H1 (cell line): Measurements from ENCODE around the gene METRNL. TPM values are rescaled to one million over a fixed set of nuclear protein-coding genes. Genes with fewer than 3 reads are reported as not detected.

Source experiments
- CTCF ChIA-PET: fragments of 300-600 bp; sonication (Branson Sonifier 250); formaldehyde crosslinking; loops from one replicate; lab custom pipeline; 2021; ENCODE audit not compliant: partially characterized antibody; lab: Charles Lee
- POLR2A ChIA-PET: fragments of 300-600 bp; sonication (Branson Sonifier 250); formaldehyde crosslinking; loops from one replicate; lab custom pipeline; 2021; ENCODE audit warnings: inconsistent platforms; ENCODE audit not compliant: partially characterized antibody; lab: Charles Lee
- DNase-seq, 2 experiments: peaks; one replicate each; pipeline versions ENCODE4 v3.0.0 to v3.0.0-alpha.2; 2010 to 2022; ENCODE audit warnings: low spot score in 2 of 2, low read depth in 1 of 2, mixed read lengths in 1 of 2
- FAIRE-seq: peaks from 2 replicates; lab custom pipeline; 2011; peaks lifted over from hg19 to GRCh38; lab: Jason Lieb, UNC
- H2AFZ ChIP-seq: 2 replicates; pipeline ENCODE4 v1.8.1; 2012; ENCODE audit warnings: low read length, inconsistent platforms
- H2AK5ac ChIP-seq: 2 replicates; pipeline ENCODE4 v1.6.1; 2013; ENCODE audit warnings: low read depth, low read length
- H2BK120ac ChIP-seq: replicated peaks from 2 replicates; pipeline ENCODE3; 2013; ENCODE audit warnings: low read depth, low read length, inconsistent platforms
- H2BK12ac ChIP-seq: 2 replicates; pipeline ENCODE4 v1.6.1; 2013; ENCODE audit warnings: low read depth, low read length
- H2BK15ac ChIP-seq: 2 replicates; pipeline ENCODE4 v1.6.1; 2013; ENCODE audit warnings: low read length
- H2BK20ac ChIP-seq: 2 replicates; pipeline ENCODE4 v1.6.1; 2013; ENCODE audit warnings: low read length
- H2BK5ac ChIP-seq: 2 replicates; pipeline ENCODE4 v1.6.1; 2013; ENCODE audit warnings: low read depth, low read length
- H3K14ac ChIP-seq: 2 replicates; pipeline ENCODE4 v1.6.1; 2013; ENCODE audit warnings: inconsistent platforms; ENCODE audit not compliant: insufficient read length
- H3K18ac ChIP-seq: 2 replicates; pipeline ENCODE4 v1.6.1; 2013; ENCODE audit warnings: low read length; ENCODE audit errors: extremely low read depth
- H3K23ac ChIP-seq: 2 replicates; pipeline ENCODE4 v1.6.1; 2013; ENCODE audit warnings: inconsistent platforms; ENCODE audit not compliant: insufficient read length
- H3K23me2 ChIP-seq: 2 replicates; pipeline ENCODE4 v1.6.1; 2013; ENCODE audit warnings: low read depth, low read length
- H3K27ac ChIP-seq: 2 replicates; pipeline ENCODE4 v1.6.1; 2011; ENCODE audit warnings: low read depth, low read length, inconsistent platforms
- H3K27me3 ChIP-seq, 4 experiments: replicated peaks in 1 of 4; 1 replicate in 1 of 4; 2 replicates in 3 of 4; pipeline versions ENCODE4 v1.6.1 to v1.8.1; 2011 to 2013; ENCODE audit warnings: low read length in 3 of 4, mild to moderate bottlenecking in 3 of 4, inconsistent platforms in 2 of 4, mixed read lengths in 2 of 4, moderate library complexity in 1 of 4; ENCODE audit not compliant: control insufficient read depth in 3 of 4, insufficient read depth in 3 of 4; ENCODE audit errors: extremely low read depth in 1 of 4
- H3K36me3 ChIP-seq, 4 experiments: 2 replicates each; pipeline versions ENCODE4 v1.6.1 to v1.8.1; 2011 to 2013; ENCODE audit warnings: mild to moderate bottlenecking in 4 of 4, low read length in 3 of 4, moderate library complexity in 2 of 4, control low read depth in 1 of 4, inconsistent platforms in 1 of 4; ENCODE audit not compliant: insufficient read depth in 4 of 4, control insufficient read depth in 2 of 4
- H3K4ac ChIP-seq: replicated peaks from 2 replicates; pipeline ENCODE3; 2013; ENCODE audit warnings: low read length, low read depth, mixed read lengths, inconsistent platforms; ENCODE audit not compliant: insufficient read length
- H3K4me1 ChIP-seq, 4 experiments: replicated peaks in 1 of 4; 1 replicate in 1 of 4; 2 replicates in 3 of 4; pipeline versions ENCODE4 v1.6.1 to v1.8.1; 2011 to 2013; ENCODE audit warnings: low read length in 3 of 4, inconsistent platforms in 2 of 4, mixed read lengths in 1 of 4; ENCODE audit not compliant: insufficient read depth in 4 of 4, control insufficient read depth in 3 of 4
- H3K4me2 ChIP-seq, 2 experiments: 2 replicates each; pipeline versions ENCODE4 v1.6.1 to v1.8.1; 2011 to 2013; ENCODE audit warnings: low read depth in 2 of 2, low read length in 2 of 2, control low read depth in 1 of 2, inconsistent platforms in 1 of 2, mild to moderate bottlenecking in 1 of 2; ENCODE audit not compliant: insufficient read depth in 1 of 2
- H3K4me3 ChIP-seq, 4 experiments: fragments of 200-600, 300-600 bp in 1 of 4; sonication (generic), shearing (Covaris generic), sonication (Bioruptor Twin) in 1 of 4; 2 replicates each; pipeline versions ENCODE4 v1.5.1 to v1.8.1; 2011 to 2016; ENCODE audit warnings: low read length in 4 of 4, low read depth in 3 of 4, control low read depth in 2 of 4, inconsistent platforms in 2 of 4, mild to moderate bottlenecking in 2 of 4, mixed read lengths in 1 of 4, moderate library complexity in 1 of 4; ENCODE audit not compliant: insufficient read depth in 2 of 4; ENCODE audit errors: extremely low read depth in 1 of 4
- H3K56ac ChIP-seq: replicated peaks from 2 replicates; pipeline ENCODE3; 2013; ENCODE audit warnings: low read depth, mild to moderate bottlenecking, mixed read lengths, low read length, inconsistent platforms; ENCODE audit not compliant: insufficient read length
- H3K79me1 ChIP-seq: 2 replicates; pipeline ENCODE4 v1.6.1; 2013; ENCODE audit warnings: low read depth, low read length, control low read depth
- H3K79me2 ChIP-seq, 2 experiments: 2 replicates each; pipeline versions ENCODE4 v1.6.1 to v1.8.1; 2012 to 2013; ENCODE audit warnings: low read length in 2 of 2, mild to moderate bottlenecking in 2 of 2, inconsistent platforms in 1 of 2; ENCODE audit not compliant: insufficient read depth in 2 of 2, control insufficient read depth in 1 of 2
- H3K9ac ChIP-seq, 4 experiments: replicated peaks in 1 of 4; 1 replicate in 1 of 4; 2 replicates in 3 of 4; pipeline versions ENCODE4 v1.6.1 to v1.8.1; 2011 to 2013; ENCODE audit warnings: low read depth in 3 of 4, low read length in 3 of 4, control low read depth in 2 of 4, mild to moderate bottlenecking in 2 of 4, moderate library complexity in 2 of 4, inconsistent platforms in 1 of 4; ENCODE audit errors: extremely low read depth in 1 of 4
- H3K9me3 ChIP-seq, 2 experiments: 2 replicates each; pipeline versions ENCODE4 v1.6.1 to v1.8.1; 2012 to 2013; ENCODE audit warnings: mild to moderate bottlenecking in 2 of 2, moderate library complexity in 2 of 2, control low read depth in 1 of 2, inconsistent platforms in 1 of 2, low read depth in 1 of 2, low read length in 1 of 2, mixed read lengths in 1 of 2; ENCODE audit not compliant: insufficient read depth in 2 of 2
- H4K20me1 ChIP-seq, 2 experiments: replicated peaks in 1 of 2; 2 replicates each; pipeline versions ENCODE3 to v1.8.1; 2011 to 2013; ENCODE audit warnings: inconsistent platforms in 2 of 2, low read length in 2 of 2, mild to moderate bottlenecking in 1 of 2; ENCODE audit not compliant: insufficient read depth in 2 of 2, control insufficient read depth in 1 of 2
- H4K5ac ChIP-seq: 2 replicates; pipeline ENCODE4 v1.6.1; 2013; ENCODE audit warnings: low read length, low read depth, mixed read lengths, inconsistent platforms; ENCODE audit not compliant: insufficient read length
- H4K8ac ChIP-seq: 2 replicates; pipeline ENCODE4 v1.8.0; 2013; ENCODE audit warnings: mild to moderate bottlenecking, moderate library complexity, low read length, inconsistent platforms; ENCODE audit not compliant: insufficient read depth; ENCODE audit errors: extremely low read depth
- H4K91ac ChIP-seq: replicated peaks from 2 replicates; pipeline ENCODE3; 2013; ENCODE audit warnings: low read length, mixed read lengths, inconsistent platforms; ENCODE audit not compliant: insufficient read length
- BACH1 ChIP-seq: IDR thresholded peaks from 2 replicates; pipeline ENCODE4 v1.6.1; 2012; ENCODE audit warnings: low read length, improper control_type of control experiment
- CREB1 ChIP-seq: IDR thresholded peaks from 2 replicates; pipeline ENCODE4 v1.6.1; 2012; ENCODE audit warnings: inconsistent platforms
- PHF8 ChIP-seq: fragments of 200-600 bp; sonication (generic); conservative IDR thresholded peaks from 2 replicates; pipeline ENCODE4 v1.7.1; 2012; ENCODE audit warnings: low read depth, mild to moderate bottlenecking, inconsistent platforms, low read length, moderate library complexity
- POU5F1 ChIP-seq: IDR thresholded peaks from 2 replicates; pipeline ENCODE4 v1.6.1; 2011; ENCODE audit warnings: low read depth, mild to moderate bottlenecking, low read length, moderate library complexity
- RXRA ChIP-seq: IDR thresholded peaks from 2 replicates; pipeline ENCODE4 v1.6.1; 2011; ENCODE audit warnings: low read depth, mild to moderate bottlenecking, low read length, moderate library complexity; ENCODE audit not compliant: insufficient read depth
- SIX5 ChIP-seq: IDR thresholded peaks from 2 replicates; pipeline ENCODE4 v1.6.1; 2011; ENCODE audit warnings: mild to moderate bottlenecking, low read depth, low read length
- SP2 ChIP-seq: IDR thresholded peaks from 2 replicates; pipeline ENCODE4 v1.6.1; 2012; ENCODE audit warnings: mild to moderate bottlenecking, low read length, inconsistent platforms
- TAF1 ChIP-seq: IDR thresholded peaks from 2 replicates; pipeline ENCODE4 v1.6.1; 2011; ENCODE audit warnings: mild to moderate bottlenecking, low read depth, low read length
- WGBS, 2 experiments: shearing (Covaris generic) in 1 of 2; methylation state at CpG; one replicate each; pipeline versions ENCODE4 v1.1.6 to v1.1.7; 2013 to 2015; ENCODE audit warnings: low lambda C conversion rate in 2 of 2, mixed read lengths in 2 of 2, inconsistent platforms in 1 of 2, low coverage in 1 of 2, missing lambda C conversion rate in 1 of 2; ENCODE audit not compliant: insufficient replicate concordance in 2 of 2, insufficient coverage in 1 of 2, insufficient read length in 1 of 2; ENCODE audit errors: extremely low coverage in 1 of 2, missing lambda C conversion rate in 1 of 2; 5-methylcytosine and 5-hydroxymethylcytosine counted together
- polyA plus RNA-seq, 7 experiments: library from polyadenylated mRNA; depleted of rRNA in 3 of 7; stranded (reverse) in 5 of 7; unstranded in 2 of 7; fragments of >200 nt in 5 of 7; fragments of 200-250 nt in 2 of 7; gene quantifications; 1 replicate in 5 of 7; 2 replicates in 1 of 7; 4 replicates in 1 of 7; pipeline versions ENCODE4 v1.2.1 to v1.2.3, GENCODE V29; 2011 to 2013; ENCODE audit warnings: missing spikeins in 2 of 7, mixed read lengths in 2 of 7
- total RNA-seq: library from RNA; stranded (reverse); fragmentation: NEBNext Ultra II Directional; extraction: Animal tissue kit (Norgen Biotek cat#: 25700); gene quantifications from 2 replicates; pipeline ENCODE4 v1.2.1, GENCODE V29; 2021

METRNL gene
- total and polyA plus RNA-seq, 2 of the 8 experiments (the other 6 are each of a cell fraction or from before 2014, with no cell fraction given), result 13.9 to 14.2 TPM

- H2AFZ ChIP-seq, result no peak overlapping the region
- H2BK12ac ChIP-seq, result no peak overlapping the region
- H4K8ac ChIP-seq, result no peak overlapping the region
- no peak overlapping the region for H3K27ac ChIP-seq
- peaks cover 0 to 30% (median 1%) of the 10 kb centered on the region in 4 experiments; a peak in 5 of 7 replicates for H3K4me1 ChIP-seq
- no peak for TF ChIP-seq RXRA
- no peak for TF ChIP-seq PHF8
- no peak for TF ChIP-seq SIX5
- TF ChIP-seq BACH1, result no peak
- no peak for TF ChIP-seq POU5F1
- no peak for TF ChIP-seq CREB1
- no peak for TF ChIP-seq SP2
- TF ChIP-seq TAF1, result no peak
- TF ChIP-seq, all 59 proteins: peak for 0
- WGBS, 2 experiments, result 91% methylated on average over 14 of the region's 14 CpGs; no CpG with 5 or more reads in 1 of the 2 experiments
- FAIRE-seq (no peak), DNase-seq (no peak)
- H2BK15ac ChIP-seq, result no peak overlapping the region
- peaks cover 0 to 2% of the 10 kb centered on the region in 2 experiments for H4K20me1 ChIP-seq
- H2BK5ac ChIP-seq, result no peak overlapping the region
- no peak overlapping the region for H3K18ac ChIP-seq
- H3K4me3 ChIP-seq, result no peak overlapping the region
- no peak overlapping the region for H3K56ac ChIP-seq
- H3K9me3 ChIP-seq, result no peaks in the 10 kb centered on the region; a peak in 1 of 4 replicates
- no peak overlapping the region for H3K4me2 ChIP-seq
- ChIA-PET POLR2A (interaction anchor here (1.5 kb wide), 1 partner anchor 9 kb away, joined by 5 read pairs; no protein-coding TSS in a partner anchor), CTCF (interaction anchor here (0.9 kb wide), 2 partner anchors 26 to 29 kb away, joined by 3 read pairs; no protein-coding TSS in a partner anchor)
- H2AK5ac ChIP-seq, result no peak overlapping the region
- H3K36me3 ChIP-seq, result peaks cover 3 to 18% (median 6%) of the 10 kb centered on the region in 4 experiments; a peak in 4 of 8 replicates
- no peak overlapping the region for H4K91ac ChIP-seq
- no peak overlapping the region for H2BK120ac ChIP-seq
- H2BK20ac ChIP-seq, result no peak overlapping the region
- H3K14ac ChIP-seq, result no peak overlapping the region
- no peaks in the 10 kb centered on the region for H3K27me3 ChIP-seq
- no peak overlapping the region for H3K4ac ChIP-seq
- H3K79me2 ChIP-seq, result no peaks in the 10 kb centered on the region
- H3K9ac ChIP-seq, result no peak overlapping the region
- H3K23me2 ChIP-seq, result no peaks in the 10 kb centered on the region
- no peak overlapping the region for H3K23ac ChIP-seq
- no peak overlapping the region for H4K5ac ChIP-seq
- no peaks in the 10 kb centered on the region; the same call in 1 of the 2 replicates for H3K79me1 ChIP-seq
Observed at GRCh38 chr17:83093506-83093905, 14.1 kb downstream of the METRNL start.
